GM12878 (cell line): ENCODE measurements around the gene ANGPTL5. TPM values are rescaled to one million over a fixed set of nuclear protein-coding genes. Genes with fewer than 3 reads are reported as not detected.

ENCODE experiments used
- ATAC-seq: fragments of 200-7000 bp; cut with Tn5 transposase; 3 replicates; pipeline ENCODE4 v1.9.1; 2020; ENCODE audit warnings: mild to moderate bottlenecking, moderate library complexity
- BruUV-seq: library from RNA; stranded (reverse); fragments of 400-500 nt; replicated peaks from 2 replicates; lab custom pipeline; 2021; lab: Mats Ljungman, UMichigan
- CTCF ChIA-PET: fragments of 300-600 bp; sonication (Branson Sonifier 250); formaldehyde crosslinking; extraction: SDS; loops from one replicate; lab custom pipeline; 2021; ENCODE audit warnings: inconsistent platforms; lab: Yijun Ruan, JAX
- POLR2A ChIA-PET: fragments of 350-600 bp; formaldehyde crosslinking; extraction: SDS; loops from one replicate; lab custom pipeline; 2021; ENCODE audit warnings: inconsistent platforms; lab: Charles Lee
- RAD21 ChIA-PET: fragments of 300-600 bp; sonication (Branson Sonifier 250); formaldehyde crosslinking; loops from one replicate; lab custom pipeline; 2023; ENCODE audit warnings: antibody characterized with exemption; ENCODE audit not compliant: unreplicated experiment; lab: Charles Lee
- SMC1A ChIA-PET: fragments of 300-600 bp; sonication (Branson Sonifier 250); formaldehyde crosslinking; loops from one replicate; lab custom pipeline; 2023; ENCODE audit not compliant: unreplicated experiment, uncharacterized antibody; lab: Charles Lee
- DNase-seq: peaks from one replicate; pipeline ENCODE4 v3.0.0-alpha.2; 2011; ENCODE audit warnings: low read depth, low spot score
- FAIRE-seq: peaks from 3 replicates; lab custom pipeline; 2011; peaks lifted over from hg19 to GRCh38; lab: Jason Lieb, UNC
- H2AFZ ChIP-seq: 2 replicates; pipeline ENCODE4 v1.6.0; 2011; ENCODE audit warnings: low read depth, low read length, control low read depth; ENCODE audit not compliant: control insufficient read depth
- H3K27ac ChIP-seq: 2 replicates; pipeline ENCODE4 v1.5.1; 2011; ENCODE audit warnings: control low read depth; ENCODE audit not compliant: control insufficient read depth, insufficient read depth
- H3K27me3 ChIP-seq, 2 experiments: replicated peaks in 1 of 2; 2 replicates each; pipeline versions ENCODE4 v1.6.0 to v1.6.1; 2011; ENCODE audit warnings: low read length in 1 of 2; ENCODE audit not compliant: control insufficient read depth in 2 of 2, insufficient read depth in 2 of 2
- H3K36me3 ChIP-seq, 2 experiments: 2 replicates each; pipeline ENCODE4 v1.5.1; 2011; ENCODE audit warnings: low read length in 1 of 2; ENCODE audit not compliant: control insufficient read depth in 2 of 2, insufficient read depth in 2 of 2
- H3K4me1 ChIP-seq: 2 replicates; pipeline ENCODE4 v1.6.1; 2011; ENCODE audit warnings: mild to moderate bottlenecking, low read length, moderate library complexity, mixed read lengths; ENCODE audit not compliant: control insufficient read depth, insufficient read depth
- H3K4me2 ChIP-seq: 2 replicates; pipeline ENCODE4 v1.6.0; 2011; ENCODE audit warnings: control low read depth; ENCODE audit not compliant: control insufficient read depth, insufficient read depth
- H3K4me3 ChIP-seq: fragments of 200-600 bp; sonication (generic); 2 replicates; pipeline ENCODE4 v1.5.1; 2016
- H3K79me2 ChIP-seq: 2 replicates; pipeline ENCODE4 v1.6.0; 2011; ENCODE audit warnings: low read length; ENCODE audit not compliant: control insufficient read depth, insufficient read depth
- H3K9ac ChIP-seq: 2 replicates; pipeline ENCODE4 v1.8.0; 2011; ENCODE audit warnings: low read length, control low read depth, mixed read lengths; ENCODE audit not compliant: control insufficient read depth, insufficient read depth
- H3K9me3 ChIP-seq: replicated peaks from 3 replicates; pipeline ENCODE4 v1.5.1; 2011; ENCODE audit warnings: mild to moderate bottlenecking, low read length; ENCODE audit not compliant: control insufficient read depth, insufficient read depth
- H4K20me1 ChIP-seq: 2 replicates; pipeline ENCODE4 v1.6.0; 2011; ENCODE audit not compliant: control insufficient read depth, insufficient read depth
- BCLAF1 ChIP-seq: fragments of 450-650 bp; IDR thresholded peaks from 2 replicates; pipeline ENCODE4 v1.6.1; 2017; ENCODE audit warnings: antibody characterized with exemption, mild to moderate bottlenecking, moderate library complexity
- EED ChIP-seq: sonication (generic); IDR thresholded peaks from 2 replicates; pipeline ENCODE4 v1.6.1; 2016; ENCODE audit warnings: antibody characterized with exemption, low read depth
- KDM1A ChIP-seq: fragments of 200-600 bp; sonication (generic); IDR thresholded peaks from 2 replicates; pipeline ENCODE4 v1.6.1; 2016; ENCODE audit warnings: borderline replicate concordance
- NKRF ChIP-seq: fragments of 450-650 bp; conservative IDR thresholded peaks from 2 replicates; pipeline ENCODE4 v1.6.1; 2017; ENCODE audit warnings: mild to moderate bottlenecking, moderate library complexity
- SRF ChIP-seq, 2 experiments: IDR thresholded peaks; 2 replicates each; pipeline ENCODE4 v1.6.1; 2011; ENCODE audit warnings: low read depth in 2 of 2, low read length in 2 of 2, mild to moderate bottlenecking in 1 of 2, moderate library complexity in 1 of 2
- TCF7 ChIP-seq: IDR thresholded peaks from 2 replicates; pipeline ENCODE4 v1.6.1; 2014; ENCODE audit warnings: antibody characterized with exemption, borderline replicate concordance
- ZBTB4 ChIP-seq: fragments of 450-650 bp; formaldehyde crosslinking; IDR thresholded peaks from 2 replicates; pipeline ENCODE4 v1.4.0; 2022; ENCODE audit warnings: mild to moderate bottlenecking, moderate library complexity
- WGBS: methylation state at CpG from one replicate; pipeline ENCODE4 v1.1.6; 2016; ENCODE audit warnings: low lambda C conversion rate; ENCODE audit not compliant: insufficient replicate concordance, insufficient coverage; ENCODE audit errors: missing lambda C conversion rate; 5-methylcytosine and 5-hydroxymethylcytosine counted together
- in situ Hi-C: fragments of 300-500 bp; cut with MboI; formaldehyde crosslinking; loops from 9 replicates; pipeline ENCODE4 v1.14.3; 2018; ENCODE audit warnings: mixed read lengths
- intact Hi-C: fragments of 100-400 bp; cut with micrococcal nuclease; formaldehyde crosslinking; loops from one replicate; pipeline ENCODE4 v1.14.2; 2022; ENCODE audit not compliant: unreplicated experiment
- polyA plus RNA-seq, 11 experiments: library from polyadenylated mRNA; depleted of rRNA in 4 of 11; unstranded in 6 of 11; stranded (reverse) in 5 of 11; fragments of >200 nt; fragmentation: Nextera tagmentation in 4 of 11; fragmentation: Illumina TruSeq in 1 of 11; extraction: Ambion mirVana in 4 of 11; extraction: Trizol in 1 of 11; gene quantifications; 1 replicate in 1 of 11; 2 replicates in 10 of 11; pipeline versions ENCODE4 v1.2.1 to v1.2.3, GENCODE V29; 2011 to 2016; ENCODE audit warnings: inconsistent platforms in 2 of 11, missing spikeins in 2 of 11, low read depth in 1 of 11
- total RNA-seq, 4 experiments: library from RNA; depleted of rRNA in 3 of 4; stranded (reverse); fragments of >200 nt in 3 of 4; fragmentation: Illumina TruSeq in 1 of 4; extraction: Trizol in 1 of 4; gene quantifications; 2 replicates each; pipeline versions ENCODE4 v1.2.1 to v1.2.3, GENCODE V29; 2013 to 2021

Gene ANGPTL5
- total and polyA plus RNA-seq, 10 of the 15 experiments (the other 5 are each of a cell fraction or from before 2014, with no cell fraction given) = not detected

GRCh38 chr11:101955701-101956100, 39.4 kb upstream of the ANGPTL5 start:
- SMC1A ChIA-PET = interaction anchor here (0.7 kb wide), 1 partner anchor 10 kb away, joined by 3 read pairs; no protein-coding TSS in a partner anchor
- Histone ChIP-seq H3K36me3 (no peaks in the 10 kb centered on the region), H3K79me2 (no peaks in the 10 kb centered on the region)
- no TSS peak for BruUV-seq
- RAD21 ChIA-PET = no interaction called here
- intact Hi-C loops = no loop called here
- TF ChIP-seq BCLAF1 (no peak), KDM1A (no peak), SRF (IDR thresholded peaks at IDR 0.05; ENCODE audit: low read depth in 2 of 2, low read length in 2 of 2) (no peak)
- TF ChIP-seq, all 136 proteins: peak for 0
- no peaks in the 10 kb centered on the region for H3K4me1 ChIP-seq
- FAIRE-seq (no peak), DNase-seq (no peak), ATAC-seq (no peak)
- no peak overlapping the region for H2AFZ ChIP-seq
- H4K20me1 ChIP-seq = no peaks in the 10 kb centered on the region
- H3K9me3 ChIP-seq = no peaks in the 10 kb centered on the region
- in situ Hi-C loops = loop anchor here (10.0 kb wide), 1 partner anchor 59 kb away; no protein-coding TSS in a partner anchor
- no peak overlapping the region for H3K4me2 ChIP-seq
- no peak overlapping the region for H3K9ac ChIP-seq
- H3K27me3 ChIP-seq = no peaks in the 10 kb centered on the region
- POLR2A ChIA-PET = no interaction called here
- no peak overlapping the region for H3K27ac ChIP-seq
- H3K4me3 ChIP-seq = no peak overlapping the region
- CTCF ChIA-PET = interaction anchor here (1.6 kb wide), 1 partner anchor 52 kb away, joined by 5 read pairs; no protein-coding TSS in a partner anchor
- WGBS = 20% methylated on average over 5 of the region's 5 CpGs

GRCh38 chr11:101955278-101955677, 39.0 kb upstream of the ANGPTL5 start:
- no peaks in the 10 kb centered on the region for H4K20me1 ChIP-seq
- BruUV-seq = no TSS peak
- TF ChIP-seq EED (no peak), TCF7 (no peak), ZBTB4 (CRISPR knock-in tag) (no peak), NKRF (no peak)

More at GRCh38 chr11:101955278-101955677, 39.0 kb upstream of the ANGPTL5 start:
- ChIA-PET POLR2A (no interaction called here), RAD21 (no interaction called here), SMC1A (interaction anchor here (0.7 kb wide), 1 partner anchor 10 kb away, joined by 3 read pairs; no protein-coding TSS in a partner anchor), CTCF (interaction anchor here (1.6 kb wide), 1 partner anchor 52 kb away, joined by 5 read pairs; no protein-coding TSS in a partner anchor)
- H2AFZ ChIP-seq = no peak overlapping the region
- intact Hi-C loops (no loop called here), in situ Hi-C loops (loop anchor here (10.0 kb wide), 1 partner anchor 60 kb away; no protein-coding TSS in a partner anchor)
- no peak overlapping the region for H3K9ac ChIP-seq
- FAIRE-seq = no peak
- no peaks in the 10 kb centered on the region for H3K9me3 ChIP-seq
- no peak for ATAC-seq
- no peak overlapping the region for H3K4me2 ChIP-seq
- no peak for DNase-seq
- 15% methylated on average over 3 of the region's 3 CpGs for WGBS
- H3K79me2 ChIP-seq = no peaks in the 10 kb centered on the region
- H3K36me3 ChIP-seq = no peaks in the 10 kb centered on the region
- no peaks in the 10 kb centered on the region for H3K4me1 ChIP-seq
- H3K4me3 ChIP-seq = no peak overlapping the region
- H3K27ac ChIP-seq = no peak overlapping the region
- no peaks in the 10 kb centered on the region for H3K27me3 ChIP-seq
